H1 (cell line): ENCODE data around the gene CLBA1. TPM values are rescaled to one million over a fixed set of nuclear protein-coding genes. Genes with fewer than 3 reads are reported as not detected.
A peak's percentile ranks its signal among the peaks of the same experiment; 100 is the strongest.

ENCODE experiments used
- CTCF ChIA-PET: fragments of 300-600 bp; sonication (Branson Sonifier 250); formaldehyde crosslinking; loops from one replicate; lab custom pipeline; 2021; ENCODE audit not compliant: partially characterized antibody; lab: Charles Lee
- POLR2A ChIA-PET: fragments of 300-600 bp; sonication (Branson Sonifier 250); formaldehyde crosslinking; loops from one replicate; lab custom pipeline; 2021; ENCODE audit warnings: inconsistent platforms; ENCODE audit not compliant: partially characterized antibody; lab: Charles Lee
- DNase-seq, 2 experiments: peaks; one replicate each; pipeline versions ENCODE4 v3.0.0 to v3.0.0-alpha.2; 2010 to 2022; ENCODE audit warnings: low spot score in 2 of 2, low read depth in 1 of 2, mixed read lengths in 1 of 2
- FAIRE-seq: peaks from 2 replicates; lab custom pipeline; 2011; peaks lifted over from hg19 to GRCh38; lab: Jason Lieb, UNC
- H2AFZ ChIP-seq: 2 replicates; pipeline ENCODE4 v1.8.1; 2012; ENCODE audit warnings: low read length, inconsistent platforms
- H2AK5ac ChIP-seq: 2 replicates; pipeline ENCODE4 v1.6.1; 2013; ENCODE audit warnings: low read depth, low read length
- H2BK120ac ChIP-seq: replicated peaks from 2 replicates; pipeline ENCODE3; 2013; ENCODE audit warnings: low read depth, low read length, inconsistent platforms
- H2BK12ac ChIP-seq: 2 replicates; pipeline ENCODE4 v1.6.1; 2013; ENCODE audit warnings: low read depth, low read length
- H2BK15ac ChIP-seq: 2 replicates; pipeline ENCODE4 v1.6.1; 2013; ENCODE audit warnings: low read length
- H2BK20ac ChIP-seq: 2 replicates; pipeline ENCODE4 v1.6.1; 2013; ENCODE audit warnings: low read length
- H2BK5ac ChIP-seq: 2 replicates; pipeline ENCODE4 v1.6.1; 2013; ENCODE audit warnings: low read depth, low read length
- H3K14ac ChIP-seq: 2 replicates; pipeline ENCODE4 v1.6.1; 2013; ENCODE audit warnings: inconsistent platforms; ENCODE audit not compliant: insufficient read length
- H3K18ac ChIP-seq: 2 replicates; pipeline ENCODE4 v1.6.1; 2013; ENCODE audit warnings: low read length; ENCODE audit errors: extremely low read depth
- H3K23ac ChIP-seq: 2 replicates; pipeline ENCODE4 v1.6.1; 2013; ENCODE audit warnings: inconsistent platforms; ENCODE audit not compliant: insufficient read length
- H3K23me2 ChIP-seq: 2 replicates; pipeline ENCODE4 v1.6.1; 2013; ENCODE audit warnings: low read depth, low read length
- H3K27ac ChIP-seq: 2 replicates; pipeline ENCODE4 v1.6.1; 2011; ENCODE audit warnings: low read depth, low read length, inconsistent platforms
- H3K27me3 ChIP-seq, 4 experiments: replicated peaks in 1 of 4; 1 replicate in 1 of 4; 2 replicates in 3 of 4; pipeline versions ENCODE4 v1.6.1 to v1.8.1; 2011 to 2013; ENCODE audit warnings: low read length in 3 of 4, mild to moderate bottlenecking in 3 of 4, inconsistent platforms in 2 of 4, mixed read lengths in 2 of 4, moderate library complexity in 1 of 4; ENCODE audit not compliant: control insufficient read depth in 3 of 4, insufficient read depth in 3 of 4; ENCODE audit errors: extremely low read depth in 1 of 4
- H3K36me3 ChIP-seq, 4 experiments: 2 replicates each; pipeline versions ENCODE4 v1.6.1 to v1.8.1; 2011 to 2013; ENCODE audit warnings: mild to moderate bottlenecking in 4 of 4, low read length in 3 of 4, moderate library complexity in 2 of 4, control low read depth in 1 of 4, inconsistent platforms in 1 of 4; ENCODE audit not compliant: insufficient read depth in 4 of 4, control insufficient read depth in 2 of 4
- H3K4ac ChIP-seq: replicated peaks from 2 replicates; pipeline ENCODE3; 2013; ENCODE audit warnings: low read length, low read depth, mixed read lengths, inconsistent platforms; ENCODE audit not compliant: insufficient read length
- H3K4me1 ChIP-seq, 4 experiments: replicated peaks in 1 of 4; 1 replicate in 1 of 4; 2 replicates in 3 of 4; pipeline versions ENCODE4 v1.6.1 to v1.8.1; 2011 to 2013; ENCODE audit warnings: low read length in 3 of 4, inconsistent platforms in 2 of 4, mixed read lengths in 1 of 4; ENCODE audit not compliant: insufficient read depth in 4 of 4, control insufficient read depth in 3 of 4
- H3K4me2 ChIP-seq, 2 experiments: 2 replicates each; pipeline versions ENCODE4 v1.6.1 to v1.8.1; 2011 to 2013; ENCODE audit warnings: low read depth in 2 of 2, low read length in 2 of 2, control low read depth in 1 of 2, inconsistent platforms in 1 of 2, mild to moderate bottlenecking in 1 of 2; ENCODE audit not compliant: insufficient read depth in 1 of 2
- H3K4me3 ChIP-seq, 4 experiments: fragments of 200-600, 300-600 bp in 1 of 4; sonication (generic), shearing (Covaris generic), sonication (Bioruptor Twin) in 1 of 4; 2 replicates each; pipeline versions ENCODE4 v1.5.1 to v1.8.1; 2011 to 2016; ENCODE audit warnings: low read length in 4 of 4, low read depth in 3 of 4, control low read depth in 2 of 4, inconsistent platforms in 2 of 4, mild to moderate bottlenecking in 2 of 4, mixed read lengths in 1 of 4, moderate library complexity in 1 of 4; ENCODE audit not compliant: insufficient read depth in 2 of 4; ENCODE audit errors: extremely low read depth in 1 of 4
- H3K56ac ChIP-seq: replicated peaks from 2 replicates; pipeline ENCODE3; 2013; ENCODE audit warnings: low read depth, mild to moderate bottlenecking, mixed read lengths, low read length, inconsistent platforms; ENCODE audit not compliant: insufficient read length
- H3K79me1 ChIP-seq: 2 replicates; pipeline ENCODE4 v1.6.1; 2013; ENCODE audit warnings: low read depth, low read length, control low read depth
- H3K79me2 ChIP-seq, 2 experiments: 2 replicates each; pipeline versions ENCODE4 v1.6.1 to v1.8.1; 2012 to 2013; ENCODE audit warnings: low read length in 2 of 2, mild to moderate bottlenecking in 2 of 2, inconsistent platforms in 1 of 2; ENCODE audit not compliant: insufficient read depth in 2 of 2, control insufficient read depth in 1 of 2
- H3K9ac ChIP-seq, 4 experiments: replicated peaks in 1 of 4; 1 replicate in 1 of 4; 2 replicates in 3 of 4; pipeline versions ENCODE4 v1.6.1 to v1.8.1; 2011 to 2013; ENCODE audit warnings: low read depth in 3 of 4, low read length in 3 of 4, control low read depth in 2 of 4, mild to moderate bottlenecking in 2 of 4, moderate library complexity in 2 of 4, inconsistent platforms in 1 of 4; ENCODE audit errors: extremely low read depth in 1 of 4
- H3K9me3 ChIP-seq, 2 experiments: 2 replicates each; pipeline versions ENCODE4 v1.6.1 to v1.8.1; 2012 to 2013; ENCODE audit warnings: mild to moderate bottlenecking in 2 of 2, moderate library complexity in 2 of 2, control low read depth in 1 of 2, inconsistent platforms in 1 of 2, low read depth in 1 of 2, low read length in 1 of 2, mixed read lengths in 1 of 2; ENCODE audit not compliant: insufficient read depth in 2 of 2
- H4K20me1 ChIP-seq, 2 experiments: replicated peaks in 1 of 2; 2 replicates each; pipeline versions ENCODE3 to v1.8.1; 2011 to 2013; ENCODE audit warnings: inconsistent platforms in 2 of 2, low read length in 2 of 2, mild to moderate bottlenecking in 1 of 2; ENCODE audit not compliant: insufficient read depth in 2 of 2, control insufficient read depth in 1 of 2
- H4K5ac ChIP-seq: 2 replicates; pipeline ENCODE4 v1.6.1; 2013; ENCODE audit warnings: low read length, low read depth, mixed read lengths, inconsistent platforms; ENCODE audit not compliant: insufficient read length
- H4K8ac ChIP-seq: 2 replicates; pipeline ENCODE4 v1.8.0; 2013; ENCODE audit warnings: mild to moderate bottlenecking, moderate library complexity, low read length, inconsistent platforms; ENCODE audit not compliant: insufficient read depth; ENCODE audit errors: extremely low read depth
- H4K91ac ChIP-seq: replicated peaks from 2 replicates; pipeline ENCODE3; 2013; ENCODE audit warnings: low read length, mixed read lengths, inconsistent platforms; ENCODE audit not compliant: insufficient read length
- CHD1 ChIP-seq: IDR thresholded peaks from 2 replicates; pipeline ENCODE4 v1.6.1; 2012; ENCODE audit warnings: low read depth, low read length, improper control_type of control experiment
- CREB1 ChIP-seq: IDR thresholded peaks from 2 replicates; pipeline ENCODE4 v1.6.1; 2012; ENCODE audit warnings: inconsistent platforms
- FOSL1 ChIP-seq: IDR thresholded peaks from 2 replicates; pipeline ENCODE4 v1.6.1; 2011; ENCODE audit warnings: mild to moderate bottlenecking, low read depth, low read length, moderate library complexity; ENCODE audit not compliant: insufficient read depth
- HDAC6 ChIP-seq: IDR thresholded peaks from one replicate; pipeline ENCODE4 v1.7.1; 2012; ENCODE audit warnings: low read depth, mild to moderate bottlenecking, inconsistent platforms, low read length, moderate library complexity
- MAX ChIP-seq: IDR thresholded peaks from 2 replicates; pipeline ENCODE4 v1.6.1; 2012; ENCODE audit warnings: inconsistent platforms
- NANOG ChIP-seq: IDR thresholded peaks from 2 replicates; pipeline ENCODE4 v1.6.1; 2011; ENCODE audit warnings: low read length, low read depth, mild to moderate bottlenecking, inconsistent platforms; ENCODE audit not compliant: insufficient read depth, poor library complexity, severe bottlenecking
- POU5F1 ChIP-seq: IDR thresholded peaks from 2 replicates; pipeline ENCODE4 v1.6.1; 2011; ENCODE audit warnings: low read depth, mild to moderate bottlenecking, low read length, moderate library complexity
- SUZ12 ChIP-seq: fragments of 200-600 bp; sonication (generic); IDR thresholded peaks from 2 replicates; pipeline ENCODE4 v1.6.1; 2012; ENCODE audit warnings: mild to moderate bottlenecking, inconsistent platforms, low read length, moderate library complexity, mixed read lengths
- TAF7 ChIP-seq: optimal IDR thresholded peaks from 2 replicates; pipeline ENCODE3; 2011; ENCODE audit warnings: low read depth, mild to moderate bottlenecking, inconsistent platforms, low read length, moderate library complexity, borderline replicate concordance
- USF2 ChIP-seq: IDR thresholded peaks from 2 replicates; pipeline ENCODE4 v1.6.1; 2011; ENCODE audit warnings: low read length, improper control_type of control experiment
- WGBS, 2 experiments: shearing (Covaris generic) in 1 of 2; methylation state at CpG; one replicate each; pipeline versions ENCODE4 v1.1.6 to v1.1.7; 2013 to 2015; ENCODE audit warnings: low lambda C conversion rate in 2 of 2, mixed read lengths in 2 of 2, inconsistent platforms in 1 of 2, low coverage in 1 of 2, missing lambda C conversion rate in 1 of 2; ENCODE audit not compliant: insufficient replicate concordance in 2 of 2, insufficient coverage in 1 of 2, insufficient read length in 1 of 2; ENCODE audit errors: extremely low coverage in 1 of 2, missing lambda C conversion rate in 1 of 2; 5-methylcytosine and 5-hydroxymethylcytosine counted together
- polyA plus RNA-seq, 7 experiments: library from polyadenylated mRNA; depleted of rRNA in 3 of 7; stranded (reverse) in 5 of 7; unstranded in 2 of 7; fragments of >200 nt in 5 of 7; fragments of 200-250 nt in 2 of 7; gene quantifications; 1 replicate in 5 of 7; 2 replicates in 1 of 7; 4 replicates in 1 of 7; pipeline versions ENCODE4 v1.2.1 to v1.2.3, GENCODE V29; 2011 to 2013; ENCODE audit warnings: missing spikeins in 2 of 7, mixed read lengths in 2 of 7
- total RNA-seq: library from RNA; stranded (reverse); fragmentation: NEBNext Ultra II Directional; extraction: Animal tissue kit (Norgen Biotek cat#: 25700); gene quantifications from 2 replicates; pipeline ENCODE4 v1.2.1, GENCODE V29; 2021

The CLBA1 gene
- total and polyA plus RNA-seq, 2 of the 8 experiments (the other 6 are each of a cell fraction or from before 2014, with no cell fraction given): 1.6 to 2.4 TPM

- Histone ChIP-seq H3K23me2 (no peaks in the 10 kb centered on the region), H3K56ac (no peak overlapping the region), H2BK12ac (no peak overlapping the region), H2BK5ac (no peak overlapping the region), H3K4ac (no peak overlapping the region), H3K27me3 (peaks cover 0 to 8% (median 7%) of the 10 kb centered on the region in 4 experiments; a peak in 4 of 7 replicates), H4K91ac (no peak overlapping the region), H3K9me3 (no peaks in the 10 kb centered on the region), H3K4me3 (no peak overlapping the region), H3K14ac (no peak overlapping the region), H3K27ac (no peak overlapping the region), H4K8ac (peak overlapping the region; percentile 28), H3K23ac (no peak overlapping the region), H3K9ac (no peak overlapping the region), H2BK120ac (no peak overlapping the region), H3K4me2 (no peak overlapping the region), H2BK15ac (no peak overlapping the region), H3K79me2 (no peaks in the 10 kb centered on the region), H2BK20ac (no peak overlapping the region), H3K79me1 (no peaks in the 10 kb centered on the region), H2AK5ac (no peak overlapping the region), H4K20me1 (no peaks in the 10 kb centered on the region), H3K4me1 (peaks cover 0 to 2% (median under 1%) of the 10 kb centered on the region in 4 experiments; a peak in 2 of 7 replicates), H2AFZ (no peak overlapping the region), H3K18ac (no peak overlapping the region), H3K36me3 (no peaks in the 10 kb centered on the region), H4K5ac (no peak overlapping the region)
- ChIA-PET CTCF (interaction anchor here (0.8 to 8.5 kb wide), 8 partner anchors 21 to 103 kb away, joined by 3 to 161 read pairs (median 4); partner anchors contain the start of gene CDCA4), POLR2A (interaction anchor here (1.1 to 1.2 kb wide), 2 partner anchors 19 to 42 kb away, joined by 3 to 4 read pairs; no protein-coding TSS in a partner anchor)
- 79% methylated on average over 23 of the region's 28 CpGs; no CpG with 5 or more reads in 1 of the 2 experiments for WGBS, 2 experiments
- DNase-seq (no peak), FAIRE-seq (no peak)
- TF ChIP-seq FOSL1: no peak
- no peak for TF ChIP-seq TAF7
- no peak for TF ChIP-seq MAX
- no peak for TF ChIP-seq HDAC6
- TF ChIP-seq USF2: no peak
- TF ChIP-seq SUZ12: no peak
- TF ChIP-seq NANOG: no peak
- no peak for TF ChIP-seq POU5F1
- no peak for TF ChIP-seq CREB1
- TF ChIP-seq CHD1: no peak
Observed at GRCh38 chr14:105041841-105042765, 56.5 kb downstream of the CLBA1 start.
